ENCODE data around the gene NBEA. TPM values are rescaled to one million over a fixed set of nuclear protein-coding genes. Genes with fewer than 3 reads are reported as not detected.
A peak's percentile ranks its signal among the peaks of the same experiment; 100 is the strongest.
"Not testable (repeated sequence)": the region's sequence is repeated elsewhere in the genome, so short reads cannot be mapped to it uniquely, and the experiment has no call there.

NBEA gene
- total RNA-seq, 1 experiment from 2014 or later = 4.4 TPM

DNA sequence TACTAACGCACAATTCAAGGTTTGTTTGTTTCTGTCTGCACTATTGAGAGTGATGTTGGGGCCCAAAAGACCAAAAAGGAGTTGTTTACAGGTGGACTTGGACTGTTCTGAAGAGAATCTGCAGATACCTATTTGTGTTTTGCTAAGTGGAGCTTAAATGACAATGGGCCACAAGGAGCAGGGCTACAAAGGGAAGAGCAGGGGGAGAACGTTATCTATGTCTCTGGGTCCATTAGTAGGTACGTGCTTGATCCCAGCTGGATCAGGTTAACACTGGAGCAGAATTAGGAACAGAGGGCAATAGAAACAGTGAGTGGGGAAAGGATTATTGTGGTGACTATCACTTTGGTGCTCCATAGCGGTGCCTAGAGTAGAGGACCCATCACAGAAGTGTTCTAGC lies 22.5 kb downstream of the NBEA start:
- no peaks in the 10 kb centered on the region for H4K20me1 ChIP-seq (ENCODE audit: low read length)
- H3K4me3 ChIP-seq (ENCODE audit: low read length) = no peak overlapping the region
- CTCF ChIA-PET = no interaction called here
- no peaks in the 10 kb centered on the region for H3K9me2 ChIP-seq (replicated peaks; ENCODE audit: low read length)
- POLR2A ChIA-PET (ENCODE audit: unreplicated experiment) = no interaction called here
- H3K4me1 ChIP-seq (ENCODE audit: insufficient read depth, low read length) = peaks cover 12% of the 10 kb centered on the region
- no peak overlapping the region for H3K9ac ChIP-seq (ENCODE audit: low read length)
- no peak overlapping the region for H3K4me2 ChIP-seq (ENCODE audit: low read length)
- no peak for ATAC-seq
- no peaks in the 10 kb centered on the region for H3K79me2 ChIP-seq (ENCODE audit: low read length)
- no peak for TF ChIP-seq EZH2 (IDR thresholded peaks at IDR 0.05; ENCODE audit: low read length, unreplicated experiment)
- TF ChIP-seq EZH2phosphoT487 (IDR thresholded peaks at IDR 0.05; ENCODE audit: borderline replicate concordance, low read length) = no peak
- TF ChIP-seq, protein P1, sequence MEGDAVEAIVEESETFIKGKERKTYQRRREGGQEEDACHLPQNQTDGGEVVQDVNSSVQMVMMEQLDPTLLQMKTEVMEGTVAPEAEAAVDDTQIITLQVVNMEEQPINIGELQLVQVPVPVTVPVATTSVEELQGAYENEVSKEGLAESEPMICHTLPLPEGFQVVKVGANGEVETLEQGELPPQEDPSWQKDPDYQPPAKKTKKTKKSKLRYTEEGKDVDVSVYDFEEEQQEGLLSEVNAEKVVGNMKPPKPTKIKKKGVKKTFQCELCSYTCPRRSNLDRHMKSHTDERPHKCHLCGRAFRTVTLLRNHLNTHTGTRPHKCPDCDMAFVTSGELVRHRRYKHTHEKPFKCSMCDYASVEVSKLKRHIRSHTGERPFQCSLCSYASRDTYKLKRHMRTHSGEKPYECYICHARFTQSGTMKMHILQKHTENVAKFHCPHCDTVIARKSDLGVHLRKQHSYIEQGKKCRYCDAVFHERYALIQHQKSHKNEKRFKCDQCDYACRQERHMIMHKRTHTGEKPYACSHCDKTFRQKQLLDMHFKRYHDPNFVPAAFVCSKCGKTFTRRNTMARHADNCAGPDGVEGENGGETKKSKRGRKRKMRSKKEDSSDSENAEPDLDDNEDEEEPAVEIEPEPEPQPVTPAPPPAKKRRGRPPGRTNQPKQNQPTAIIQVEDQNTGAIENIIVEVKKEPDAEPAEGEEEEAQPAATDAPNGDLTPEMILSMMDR (conservative IDR thresholded peaks at IDR 0.05; ENCODE audit: low read depth, low read length) = no peak
- H3F3A ChIP-seq (ENCODE audit: low read length, unreplicated experiment) = no peaks in the 10 kb centered on the region
- no peak overlapping the region for H3K27ac ChIP-seq (ENCODE audit: low read length)
- H3K27me3 ChIP-seq (ENCODE audit: low read length) = no peaks in the 10 kb centered on the region
- no TSS peak for BruUV-seq (replicated peaks)
- DNase-seq = no peak
- intact Hi-C loops (cut with micrococcal nuclease) = no loop called here
- H3K9me3 ChIP-seq (ENCODE audit: low read length) = no peaks in the 10 kb centered on the region
- no peak overlapping the region for H2AFZ ChIP-seq (ENCODE audit: low read length)
- no peaks in the 10 kb centered on the region for H3K36me3 ChIP-seq (ENCODE audit: low read depth, low read length)

DNA sequence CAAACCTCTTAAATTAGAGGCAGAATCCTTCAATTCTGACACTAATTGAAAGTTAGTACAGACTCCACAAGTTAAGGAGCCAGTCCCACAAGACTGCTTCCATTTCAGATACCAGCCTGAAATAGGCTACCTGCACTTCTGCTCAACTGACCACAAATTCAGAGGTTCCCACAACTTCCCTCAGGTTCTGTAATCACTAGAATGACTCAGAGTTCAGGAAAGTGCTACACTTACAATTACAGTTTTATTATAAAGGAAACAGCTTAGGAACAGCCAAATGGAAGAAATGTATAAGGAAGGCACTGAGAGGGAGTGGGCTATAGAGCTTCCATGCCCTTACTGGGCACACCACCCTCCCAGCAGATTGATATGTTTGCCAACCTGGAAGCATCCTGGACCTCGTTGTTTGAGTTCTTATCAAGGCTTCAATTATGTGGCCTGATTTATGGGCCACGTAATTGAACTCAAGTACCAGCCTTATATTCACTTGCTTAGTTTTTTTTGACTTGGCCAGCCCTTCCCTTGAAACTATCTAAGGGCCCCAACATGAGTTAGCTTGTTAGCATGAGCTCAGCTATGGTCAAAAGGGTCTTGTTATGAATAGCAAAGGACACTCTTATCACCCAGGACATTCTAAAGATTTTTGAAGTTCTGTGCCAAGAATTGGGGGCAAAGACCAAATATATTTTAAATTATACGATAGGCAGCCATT lies 25.9 kb downstream of the NBEA start:
- H3K36me3 ChIP-seq (ENCODE audit: low read depth, low read length) = no peaks in the 10 kb centered on the region
- no peak overlapping the region for H3K4me3 ChIP-seq (ENCODE audit: low read length)
- intact Hi-C loops (cut with micrococcal nuclease) = no loop called here
- H3K79me2 ChIP-seq (ENCODE audit: low read length) = no peaks in the 10 kb centered on the region
- ChIA-PET POLR2A (ENCODE audit: unreplicated experiment) (no interaction called here), CTCF (no interaction called here)
- H3K4me1 ChIP-seq (ENCODE audit: insufficient read depth, low read length) = peaks cover 16% of the 10 kb centered on the region
- H3K4me2 ChIP-seq (ENCODE audit: low read length) = 0 out of 2 replicates have a peak overlapping the region, but pooled peaks have one; percentile 12
- no peaks in the 10 kb centered on the region for H4K20me1 ChIP-seq (ENCODE audit: low read length)
- no peak overlapping the region for H3K9ac ChIP-seq (ENCODE audit: low read length)
- no peaks in the 10 kb centered on the region for H3K9me2 ChIP-seq (replicated peaks; ENCODE audit: low read length)
- peak; percentile 76 for ATAC-seq
- peak overlapping the region; percentile 16 for H3K27ac ChIP-seq (ENCODE audit: low read length)
- TF ChIP-seq EZH2phosphoT487 (IDR thresholded peaks at IDR 0.05; ENCODE audit: borderline replicate concordance, low read length) (no peak), EZH2 (IDR thresholded peaks at IDR 0.05; ENCODE audit: low read length, unreplicated experiment) (no peak)
- TF ChIP-seq, protein P1 (conservative IDR thresholded peaks at IDR 0.05; ENCODE audit: low read depth, low read length) = no peak
- no peaks in the 10 kb centered on the region for H3F3A ChIP-seq (ENCODE audit: low read length, unreplicated experiment)
- H3K9me3 ChIP-seq (ENCODE audit: low read length) = no peaks in the 10 kb centered on the region
- peak; percentile 51 for DNase-seq
- H3K27me3 ChIP-seq (ENCODE audit: low read length) = no peaks in the 10 kb centered on the region
- no TSS peak for BruUV-seq (replicated peaks)
- H2AFZ ChIP-seq (ENCODE audit: low read length) = no peak overlapping the region

DNA sequence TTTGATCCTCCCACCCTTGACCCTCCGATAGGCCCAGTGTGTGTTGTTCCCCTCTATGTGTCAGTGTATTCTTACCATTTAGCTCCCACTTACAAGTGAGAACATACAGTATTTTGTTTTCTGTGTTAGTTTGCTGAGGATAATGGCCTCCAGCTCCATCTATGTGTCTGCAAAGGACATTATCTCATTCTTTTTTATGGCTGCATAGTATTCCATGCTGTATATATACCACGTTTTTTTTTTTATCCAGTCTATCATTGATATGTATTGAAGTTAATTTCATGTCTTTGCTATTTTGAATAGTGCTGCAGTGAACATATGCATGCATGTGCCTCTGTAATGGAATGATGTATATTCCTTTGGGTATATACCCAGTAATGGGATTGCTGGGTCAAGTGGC lies 27.5 kb downstream of the NBEA start:
- BruUV-seq (replicated peaks); DNase-seq; H3K9me3 ChIP-seq (ENCODE audit: low read length); H3K9me2 ChIP-seq (replicated peaks; ENCODE audit: low read length); H3K36me3 ChIP-seq (ENCODE audit: low read depth, low read length); H3K4me2 ChIP-seq (ENCODE audit: low read length); H3K9ac ChIP-seq (ENCODE audit: low read length); intact Hi-C loops (cut with micrococcal nuclease); POLR2A ChIA-PET (ENCODE audit: unreplicated experiment); CTCF ChIA-PET; H2AFZ ChIP-seq (ENCODE audit: low read length); H3K79me2 ChIP-seq (ENCODE audit: low read length); H4K20me1 ChIP-seq (ENCODE audit: low read length); H3K27me3 ChIP-seq (ENCODE audit: low read length); ATAC-seq; H3K4me3 ChIP-seq (ENCODE audit: low read length); H3F3A ChIP-seq (ENCODE audit: low read length, unreplicated experiment); H3K27ac ChIP-seq (ENCODE audit: low read length): not testable (repeated sequence)
- peaks cover 16% of the 10 kb centered on the region for H3K4me1 ChIP-seq (ENCODE audit: insufficient read depth, low read length)
